ENCODE data around the gene C5AR1. TPM values are rescaled to one million over a fixed set of nuclear protein-coding genes. Genes with fewer than 3 reads are reported as not detected.

C5AR1 gene
- total RNA-seq, 1 experiment from 2014 or later: 8.5 TPM

DNA sequence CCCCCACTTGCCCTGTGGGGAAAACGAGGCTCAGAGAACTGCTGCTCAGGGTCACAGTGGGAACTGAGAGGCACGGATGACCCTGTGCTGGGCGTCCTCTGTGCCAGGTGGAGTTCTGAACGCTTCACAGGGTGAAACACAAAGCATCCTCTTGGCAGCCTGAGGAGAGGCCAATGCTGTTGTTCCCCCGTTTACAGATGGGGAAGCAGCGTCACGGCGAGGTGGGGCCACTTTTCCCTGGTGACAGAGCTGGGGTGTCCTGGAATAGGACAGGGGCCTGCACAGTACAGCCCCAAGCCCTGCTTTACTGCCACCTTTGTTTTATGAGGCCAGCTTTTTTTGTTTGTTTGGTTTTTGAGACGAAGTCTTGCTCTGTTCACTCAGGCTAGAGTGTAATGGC is 61.6 kb downstream of the C5AR1 start:
- H4K20me1 ChIP-seq (ENCODE audit: insufficient read depth): peaks cover 26% of the 10 kb centered on the region
- H3K9me2 ChIP-seq (ENCODE audit: insufficient read depth): no peaks in the 10 kb centered on the region
- no peak overlapping the region for H3K27ac ChIP-seq
- TF ChIP-seq, protein P1, sequence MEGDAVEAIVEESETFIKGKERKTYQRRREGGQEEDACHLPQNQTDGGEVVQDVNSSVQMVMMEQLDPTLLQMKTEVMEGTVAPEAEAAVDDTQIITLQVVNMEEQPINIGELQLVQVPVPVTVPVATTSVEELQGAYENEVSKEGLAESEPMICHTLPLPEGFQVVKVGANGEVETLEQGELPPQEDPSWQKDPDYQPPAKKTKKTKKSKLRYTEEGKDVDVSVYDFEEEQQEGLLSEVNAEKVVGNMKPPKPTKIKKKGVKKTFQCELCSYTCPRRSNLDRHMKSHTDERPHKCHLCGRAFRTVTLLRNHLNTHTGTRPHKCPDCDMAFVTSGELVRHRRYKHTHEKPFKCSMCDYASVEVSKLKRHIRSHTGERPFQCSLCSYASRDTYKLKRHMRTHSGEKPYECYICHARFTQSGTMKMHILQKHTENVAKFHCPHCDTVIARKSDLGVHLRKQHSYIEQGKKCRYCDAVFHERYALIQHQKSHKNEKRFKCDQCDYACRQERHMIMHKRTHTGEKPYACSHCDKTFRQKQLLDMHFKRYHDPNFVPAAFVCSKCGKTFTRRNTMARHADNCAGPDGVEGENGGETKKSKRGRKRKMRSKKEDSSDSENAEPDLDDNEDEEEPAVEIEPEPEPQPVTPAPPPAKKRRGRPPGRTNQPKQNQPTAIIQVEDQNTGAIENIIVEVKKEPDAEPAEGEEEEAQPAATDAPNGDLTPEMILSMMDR (conservative IDR thresholded peaks at IDR 0.05): no peak
- no peak for TF ChIP-seq EZH2 (IDR thresholded peaks at IDR 0.05; ENCODE audit: low read depth)
- intact Hi-C loops (cut with micrococcal nuclease; ENCODE audit: unreplicated experiment): no loop called here
- no TSS peak for BruUV-seq (replicated peaks)
- no peak for DNase-seq
- no peak overlapping the region for H3K4me2 ChIP-seq
- H2AFZ ChIP-seq: no peak overlapping the region
- H3K27me3 ChIP-seq (ENCODE audit: insufficient read depth, low read depth): no peaks in the 10 kb centered on the region
- POLR2A ChIA-PET (ENCODE audit: unreplicated experiment): no interaction called here
- no peaks in the 10 kb centered on the region for H3K4me1 ChIP-seq (replicated peaks; ENCODE audit: insufficient read depth)
- peaks cover 3% of the 10 kb centered on the region; the same call in 1 of the 2 replicates for H3K79me2 ChIP-seq (ENCODE audit: low read depth)
- peaks cover 53% of the 10 kb centered on the region for H3K36me3 ChIP-seq (ENCODE audit: low read depth)
- H3K9me3 ChIP-seq (ENCODE audit: insufficient read depth, low read depth): no peaks in the 10 kb centered on the region
- H3F3A ChIP-seq (ENCODE audit: insufficient read depth, low read depth): peaks cover 11% of the 10 kb centered on the region; the same call in 1 of the 2 replicates
- CTCF ChIA-PET: no interaction called here
- H3K4me3 ChIP-seq: no peak overlapping the region

Other genes starting within 250 kb of the C5AR1 start
- 41.6 and 51.9 TPM in 2 replicates for gene ZC3H4, start 196.1 kb upstream of the C5AR1 start, total RNA-seq (2021)
- 133 and 148 TPM in 2 replicates for gene SAE1, start 179.0 kb upstream of the C5AR1 start, total RNA-seq (2021)
- gene BBC3, start 78.7 kb upstream of the C5AR1 start, total RNA-seq (2021): 18.3 and 18.8 TPM in 2 replicates
- 34.7 and 37.0 TPM in 2 replicates for gene CCDC9, start 53.3 kb upstream of the C5AR1 start, total RNA-seq (2021)
- 13.5 and 21.3 TPM in 2 replicates for gene INAFM1, start 35.0 kb upstream of the C5AR1 start, total RNA-seq (2021)
- not detected in 2 replicates for gene C5AR2, start 22.3 kb downstream of the C5AR1 start, total RNA-seq (2021)
- 23.0 TPM in 2 replicates for gene DHX34, start 39.5 kb downstream of the C5AR1 start, total RNA-seq (2021)
- gene MEIS3, start 109.7 kb downstream of the C5AR1 start, total RNA-seq (2021): 1.9 and 4.9 TPM in 2 replicates
- not detected in 2 replicates for gene SLC8A2, start 162.0 kb downstream of the C5AR1 start, total RNA-seq (2021)
- 20.8 and 24.2 TPM in 2 replicates for gene KPTN, start 174.4 kb downstream of the C5AR1 start, total RNA-seq (2021)
- gene NAPA, start 205.2 kb downstream of the C5AR1 start, total RNA-seq (2021): 78.3 and 80.4 TPM in 2 replicates

Measured in PC-9 (cell line).